K562 (cell line): ENCODE data around the gene ANKMY2. TPM values are rescaled to one million over a fixed set of nuclear protein-coding genes. Genes with fewer than 3 reads are reported as not detected.
A peak's percentile ranks its signal among the peaks of the same experiment; 100 is the strongest.

Experiments
- ELF2 ChIP-seq: fragments of 250-450 bp; sonication (Bioruptor Pico); IDR thresholded peaks from 2 replicates; pipeline ENCODE4 v1.5.0; 2021; ENCODE audit warnings: mild to moderate bottlenecking
- NRF1 ChIP-seq, 2 experiments: fragments of 450-650 bp; IDR thresholded peaks in 1 of 2; conservative IDR thresholded peaks in 1 of 2; 2 replicates each; pipeline ENCODE4 v1.6.1; 2014; ENCODE audit warnings: mild to moderate bottlenecking in 2 of 2
- RCOR1 ChIP-seq, 2 experiments: IDR thresholded peaks; 2 replicates each; pipeline ENCODE4 v1.6.1; 2012; ENCODE audit warnings: low read depth in 2 of 2, low read length in 2 of 2, borderline replicate concordance in 1 of 2, improper control_type of control experiment in 1 of 2
- SIRT6 ChIP-seq: IDR thresholded peaks from one replicate; pipeline ENCODE4 v1.6.1; 2012; ENCODE audit warnings: low read depth, mild to moderate bottlenecking, control low read depth, inconsistent platforms, low read length, moderate library complexity
- ZNF316 ChIP-seq: fragments of 450-650 bp; IDR thresholded peaks from 2 replicates; pipeline ENCODE4 v1.6.1; 2016
- polyA plus RNA-seq, 8 experiments: library from polyadenylated mRNA; depleted of rRNA in 4 of 8; stranded (reverse) in 5 of 8; unstranded in 3 of 8; fragments of >200 nt; fragmentation: Nextera tagmentation in 2 of 8; fragmentation: Illumina TruSeq in 1 of 8; extraction: Ambion mirVana in 2 of 8; extraction: Trizol in 1 of 8; gene quantifications; 2 replicates each; pipeline versions ENCODE4 v1.2.1 to v1.2.3, GENCODE V29; 2011 to 2014; ENCODE audit warnings: inconsistent platforms in 1 of 8, missing spikeins in 1 of 8
- total RNA-seq, 7 experiments: library from RNA; depleted of rRNA in 6 of 7; stranded (reverse); fragments of >200 nt in 6 of 7; fragmentation: Illumina TruSeq in 2 of 7; extraction: Trizol in 2 of 7; gene quantifications; 2 replicates each; pipeline versions ENCODE4 v1.2.1 to v1.2.3, GENCODE V29; 2011 to 2021; ENCODE audit warnings: low replicate concordance in 1 of 7
- TF ChIP-seq, protein P1 (sequence below): fragments of 450-650 bp; IDR thresholded peaks from 2 replicates; pipeline ENCODE4 v1.6.1; 2017; ENCODE audit warnings: antibody characterized with exemption, mild to moderate bottlenecking
- TF ChIP-seq, protein P2 (sequence below): fragments of 450-650 bp; IDR thresholded peaks from 2 replicates; pipeline ENCODE4 v1.7.1; 2018; ENCODE audit warnings: mild to moderate bottlenecking, low read depth; ENCODE audit not compliant: partially characterized antibody
- TF ChIP-seq, protein P3 (sequence below), 2 experiments: fragments of 450-650 bp in 1 of 2; sonication (generic) in 1 of 2; formaldehyde crosslinking in 1 of 2; IDR thresholded peaks in 1 of 2; conservative IDR thresholded peaks in 1 of 2; 2 replicates each; pipeline versions ENCODE4 v1.6.1 to v1.8.1; 2016 to 2023; ENCODE audit warnings: mild to moderate bottlenecking in 2 of 2, moderate library complexity in 2 of 2, inconsistent platforms in 1 of 2, missing genetic modification reagents in 1 of 2
- TF ChIP-seq, protein P4 (sequence below), 2 experiments: fragments of 450-650 bp in 1 of 2; sonication (generic) in 1 of 2; formaldehyde crosslinking; conservative IDR thresholded peaks; 2 replicates each; pipeline versions ENCODE4 v1.4.0 to v1.8.1; 2020 to 2022; ENCODE audit warnings: mild to moderate bottlenecking in 1 of 2, missing genetic modification reagents in 1 of 2

ANKMY2 gene
- total and polyA plus RNA-seq, 9 of the 15 experiments (the other 6 are each of a cell fraction or from before 2014, with no cell fraction given) = 38.9 to 71.5 (median 48.8) TPM

DNA sequence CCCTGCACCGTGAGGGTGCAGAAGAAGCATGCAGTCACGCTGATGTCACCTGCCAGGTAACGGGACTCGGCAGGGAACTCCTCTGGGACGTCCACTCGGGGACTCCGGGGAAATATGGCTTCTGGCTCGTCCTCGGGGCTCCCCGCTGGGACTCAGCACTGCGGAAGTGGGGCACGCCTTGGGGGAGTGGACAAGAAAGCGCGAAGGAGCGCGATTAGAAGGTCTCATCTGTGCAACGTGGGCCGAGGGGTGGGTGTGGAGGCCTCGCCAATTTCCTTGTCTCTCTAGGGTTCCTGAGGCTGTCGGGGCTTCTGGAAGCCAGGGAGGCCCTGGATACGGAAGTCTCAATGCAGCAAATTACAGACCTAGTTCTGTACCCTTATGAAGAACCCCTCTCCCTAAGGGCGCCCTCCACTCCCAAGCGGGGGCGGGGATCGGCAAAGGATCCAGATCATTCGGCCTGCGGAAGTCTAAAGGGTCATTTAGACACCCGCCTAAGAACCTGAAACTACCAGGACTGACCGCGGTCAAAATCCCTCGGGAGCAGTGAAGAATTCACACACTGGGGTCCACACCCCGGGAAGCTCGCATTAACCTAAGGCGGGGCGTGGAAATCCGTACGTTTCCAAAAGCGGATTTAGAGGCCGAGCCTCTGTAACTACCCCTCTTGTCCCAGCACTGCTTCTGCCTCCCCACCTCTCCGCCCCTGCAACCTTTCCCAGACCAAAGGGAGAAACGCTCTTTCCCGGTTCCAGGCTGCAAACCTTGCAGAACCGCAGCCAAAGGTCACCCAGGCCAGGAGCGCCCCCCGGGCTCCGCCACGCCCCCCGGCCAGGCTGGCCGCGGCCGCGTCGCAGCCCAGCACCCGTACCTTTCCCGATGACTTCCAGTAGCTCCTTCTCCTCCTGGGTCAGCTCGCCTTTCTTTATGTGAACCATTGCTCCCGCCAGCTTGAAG, 640 bp downstream of the ANKMY2 start (continued):
- TF ChIP-seq, protein P1, sequence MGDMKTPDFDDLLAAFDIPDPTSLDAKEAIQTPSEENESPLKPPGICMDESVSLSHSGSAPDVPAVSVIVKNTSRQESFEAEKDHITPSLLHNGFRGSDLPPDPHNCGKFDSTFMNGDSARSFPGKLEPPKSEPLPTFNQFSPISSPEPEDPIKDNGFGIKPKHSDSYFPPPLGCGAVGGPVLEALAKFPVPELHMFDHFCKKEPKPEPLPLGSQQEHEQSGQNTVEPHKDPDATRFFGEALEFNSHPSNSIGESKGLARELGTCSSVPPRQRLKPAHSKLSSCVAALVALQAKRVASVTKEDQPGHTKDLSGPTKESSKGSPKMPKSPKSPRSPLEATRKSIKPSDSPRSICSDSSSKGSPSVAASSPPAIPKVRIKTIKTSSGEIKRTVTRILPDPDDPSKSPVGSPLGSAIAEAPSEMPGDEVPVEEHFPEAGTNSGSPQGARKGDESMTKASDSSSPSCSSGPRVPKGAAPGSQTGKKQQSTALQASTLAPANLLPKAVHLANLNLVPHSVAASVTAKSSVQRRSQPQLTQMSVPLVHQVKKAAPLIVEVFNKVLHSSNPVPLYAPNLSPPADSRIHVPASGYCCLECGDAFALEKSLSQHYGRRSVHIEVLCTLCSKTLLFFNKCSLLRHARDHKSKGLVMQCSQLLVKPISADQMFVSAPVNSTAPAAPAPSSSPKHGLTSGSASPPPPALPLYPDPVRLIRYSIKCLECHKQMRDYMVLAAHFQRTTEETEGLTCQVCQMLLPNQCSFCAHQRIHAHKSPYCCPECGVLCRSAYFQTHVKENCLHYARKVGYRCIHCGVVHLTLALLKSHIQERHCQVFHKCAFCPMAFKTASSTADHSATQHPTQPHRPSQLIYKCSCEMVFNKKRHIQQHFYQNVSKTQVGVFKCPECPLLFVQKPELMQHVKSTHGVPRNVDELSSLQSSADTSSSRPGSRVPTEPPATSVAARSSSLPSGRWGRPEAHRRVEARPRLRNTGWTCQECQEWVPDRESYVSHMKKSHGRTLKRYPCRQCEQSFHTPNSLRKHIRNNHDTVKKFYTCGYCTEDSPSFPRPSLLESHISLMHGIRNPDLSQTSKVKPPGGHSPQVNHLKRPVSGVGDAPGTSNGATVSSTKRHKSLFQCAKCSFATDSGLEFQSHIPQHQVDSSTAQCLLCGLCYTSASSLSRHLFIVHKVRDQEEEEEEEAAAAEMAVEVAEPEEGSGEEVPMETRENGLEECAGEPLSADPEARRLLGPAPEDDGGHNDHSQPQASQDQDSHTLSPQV = no peak
- TF ChIP-seq, protein P2, sequence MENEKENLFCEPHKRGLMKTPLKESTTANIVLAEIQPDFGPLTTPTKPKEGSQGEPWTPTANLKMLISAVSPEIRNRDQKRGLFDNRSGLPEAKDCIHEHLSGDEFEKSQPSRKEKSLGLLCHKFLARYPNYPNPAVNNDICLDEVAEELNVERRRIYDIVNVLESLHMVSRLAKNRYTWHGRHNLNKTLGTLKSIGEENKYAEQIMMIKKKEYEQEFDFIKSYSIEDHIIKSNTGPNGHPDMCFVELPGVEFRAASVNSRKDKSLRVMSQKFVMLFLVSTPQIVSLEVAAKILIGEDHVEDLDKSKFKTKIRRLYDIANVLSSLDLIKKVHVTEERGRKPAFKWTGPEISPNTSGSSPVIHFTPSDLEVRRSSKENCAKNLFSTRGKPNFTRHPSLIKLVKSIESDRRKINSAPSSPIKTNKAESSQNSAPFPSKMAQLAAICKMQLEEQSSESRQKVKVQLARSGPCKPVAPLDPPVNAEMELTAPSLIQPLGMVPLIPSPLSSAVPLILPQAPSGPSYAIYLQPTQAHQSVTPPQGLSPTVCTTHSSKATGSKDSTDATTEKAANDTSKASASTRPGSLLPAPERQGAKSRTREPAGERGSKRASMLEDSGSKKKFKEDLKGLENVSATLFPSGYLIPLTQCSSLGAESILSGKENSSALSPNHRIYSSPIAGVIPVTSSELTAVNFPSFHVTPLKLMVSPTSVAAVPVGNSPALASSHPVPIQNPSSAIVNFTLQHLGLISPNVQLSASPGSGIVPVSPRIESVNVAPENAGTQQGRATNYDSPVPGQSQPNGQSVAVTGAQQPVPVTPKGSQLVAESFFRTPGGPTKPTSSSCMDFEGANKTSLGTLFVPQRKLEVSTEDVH = no peak
- TF ChIP-seq RCOR1 (IDR thresholded peaks at IDR 0.05; ENCODE audit: borderline replicate concordance in 1 of 2, low read depth in 2 of 2, low read length in 2 of 2) (peak in 1 of 2 experiments; percentile 58; a peak in 1 of 4 replicates), NRF1 (conservative IDR thresholded peaks at IDR 0.05 in 1 of 2, IDR thresholded peaks at IDR 0.05 in 1 of 2) (peak; percentile 10 to 18; a peak in 1 of 4 replicates), SIRT6 (no peak), ELF2 (no peak; the same call in 1 of the 2 replicates), ZNF316 (no peak)
- TF ChIP-seq, protein P3, sequence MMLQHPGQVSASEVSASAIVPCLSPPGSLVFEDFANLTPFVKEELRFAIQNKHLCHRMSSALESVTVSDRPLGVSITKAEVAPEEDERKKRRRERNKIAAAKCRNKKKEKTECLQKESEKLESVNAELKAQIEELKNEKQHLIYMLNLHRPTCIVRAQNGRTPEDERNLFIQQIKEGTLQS (IDR thresholded peaks at IDR 0.05) = peak; percentile 32; the same call in 1 of the 2 replicates
- TF ChIP-seq, protein P3 (CRISPR knock-in tag; conservative IDR thresholded peaks at IDR 0.05) = no peak
- TF ChIP-seq, protein P4, sequence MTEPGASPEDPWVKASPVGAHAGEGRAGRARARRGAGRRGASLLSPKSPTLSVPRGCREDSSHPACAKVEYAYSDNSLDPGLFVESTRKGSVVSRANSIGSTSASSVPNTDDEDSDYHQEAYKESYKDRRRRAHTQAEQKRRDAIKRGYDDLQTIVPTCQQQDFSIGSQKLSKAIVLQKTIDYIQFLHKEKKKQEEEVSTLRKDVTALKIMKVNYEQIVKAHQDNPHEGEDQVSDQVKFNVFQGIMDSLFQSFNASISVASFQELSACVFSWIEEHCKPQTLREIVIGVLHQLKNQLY (CRISPR knock-in tag; conservative IDR thresholded peaks at IDR 0.05) = no peak; a peak in 1 of 4 replicates
